Lower leg skin (tissue), 4 donors: Measurements from ENCODE around the gene WDR19. TPM values are rescaled to one million over a fixed set of nuclear protein-coding genes. Genes with fewer than 3 reads are reported as not detected.
"Not testable (repeated sequence)": the region's sequence is repeated elsewhere in the genome, so short reads cannot be mapped to it uniquely, and the experiment has no call there.

Experiments used
- DNase-seq, 2 donors: peaks; one replicate each; pipeline ENCODE4 v3.0.0-alpha.2; 2019; ENCODE audit warnings: low spot score in 2 of 2
- H3K4me3 ChIP-seq: fragments of 200-600 bp; sonication (generic); 2 replicates; pipeline ENCODE4 v1.5.1; 2017; ENCODE audit warnings: mild to moderate bottlenecking, low read depth; ENCODE audit not compliant: poor library complexity, severe bottlenecking
- CTCF ChIP-seq, 3 donors: fragments of 450-650 bp; IDR thresholded peaks; one replicate each; pipeline ENCODE4 v1.5.1; 2016; ENCODE audit warnings: antibody characterized with exemption in 3 of 3, mild to moderate bottlenecking in 3 of 3, moderate library complexity in 2 of 3
- POLR2A ChIP-seq, 2 donors: fragments of 450-650 bp; IDR thresholded peaks; one replicate each; pipeline ENCODE4 v1.6.1; 2016 to 2017; ENCODE audit warnings: antibody characterized with exemption in 2 of 2, mild to moderate bottlenecking in 1 of 2, moderate library complexity in 1 of 2
- WGBS, 2 donors: methylation state at CpG; one replicate each; pipeline ENCODE4 v1.1.5; 2018; 5-methylcytosine and 5-hydroxymethylcytosine counted together
- intact Hi-C: fragments of 100-400 bp; cut with DNase I; formaldehyde crosslinking; loops from one replicate; pipeline ENCODE4 v1.15.0; 2023; ENCODE audit warnings: low total_unique reads
- total RNA-seq, 4 donors: library from RNA; depleted of rRNA; stranded (reverse); fragments of >200 nt; gene quantifications; one replicate each; pipeline ENCODE4 v1.1.0, GENCODE V29; 2016

WDR19 gene
- total RNA-seq, 4 donors from 2014 or later = 16.2 to 49.1 (median 24.6) TPM

DNA sequence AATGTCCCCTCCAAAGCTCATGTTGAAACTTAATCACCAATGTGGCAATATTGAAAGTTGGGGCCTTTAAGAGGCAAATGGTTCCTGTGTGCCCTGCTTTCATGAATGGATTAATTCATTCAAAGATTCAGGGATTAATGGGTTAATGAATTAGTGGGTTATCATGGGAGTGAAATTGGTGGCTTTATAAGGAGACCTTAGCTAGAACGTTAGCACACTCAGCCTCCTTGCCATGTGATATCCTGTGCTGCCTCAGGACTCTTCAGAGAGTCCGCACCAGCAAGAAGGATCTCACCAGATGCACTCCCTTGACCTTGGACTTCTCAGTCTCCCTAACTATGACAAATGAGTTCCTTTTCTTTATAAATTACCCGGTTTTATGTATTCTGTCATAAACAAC is 2.6 kb upstream of the WDR19 start:
- intact Hi-C loops = no loop called here
- DNase-seq = no peak
- no peak overlapping the region for H3K4me3 ChIP-seq
- 54 to 79% methylated on average over 3 of the region's 3 CpGs for WGBS, 2 donors
- no peak for TF ChIP-seq POLR2A (IDR thresholded peaks at IDR 0.05)
- no peak for TF ChIP-seq CTCF (IDR thresholded peaks at IDR 0.05)

- 96 to 99% methylated on average over 17 of the region's 17 CpGs for WGBS, 2 donors
- intact Hi-C loops, H3K4me3 ChIP-seq, DNase-seq: not testable (repeated sequence)
Measured at GRCh38 chr4:39180629-39181028, 1.7 kb upstream of the WDR19 start.

- TF ChIP-seq CTCF (IDR thresholded peaks at IDR 0.05) = no peak
- TF ChIP-seq POLR2A (IDR thresholded peaks at IDR 0.05) = no peak
- 78 to 80% methylated on average over 9 of the region's 9 CpGs for WGBS, 2 donors
- no peak overlapping the region for H3K4me3 ChIP-seq
- DNase-seq = no peak
- intact Hi-C loops = no loop called here
Measured at GRCh38 chr4:39181520-39181904, 817 bp upstream of the WDR19 start.

DNA sequence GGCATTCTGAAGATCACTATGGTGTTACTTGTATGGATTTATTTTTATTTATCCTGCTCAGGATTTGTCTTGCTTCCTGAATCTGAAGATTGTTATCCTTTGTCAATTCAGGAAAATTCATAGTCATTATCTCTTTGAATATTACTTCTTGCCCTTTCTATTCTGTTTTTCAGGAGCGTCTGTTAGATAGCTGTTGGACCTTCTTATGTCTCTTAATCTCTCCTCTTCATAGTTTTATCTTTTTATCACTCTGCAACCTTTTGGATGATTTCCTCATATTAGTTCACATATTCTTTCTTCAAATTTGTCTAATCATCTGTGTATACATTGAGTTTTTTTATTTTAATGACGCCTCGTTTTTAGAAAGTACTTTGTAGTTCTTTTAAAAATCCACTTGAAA is 19.6 kb downstream of the WDR19 start:
- H3K4me3 ChIP-seq = no peak overlapping the region
- no peak for DNase-seq
- intact Hi-C loops = no loop called here
- TF ChIP-seq CTCF (IDR thresholded peaks at IDR 0.05) = no peak
- no peak for TF ChIP-seq POLR2A (IDR thresholded peaks at IDR 0.05)
- WGBS, 2 donors = 97 to 99% methylated on average over 3 of the region's 3 CpGs

DNA sequence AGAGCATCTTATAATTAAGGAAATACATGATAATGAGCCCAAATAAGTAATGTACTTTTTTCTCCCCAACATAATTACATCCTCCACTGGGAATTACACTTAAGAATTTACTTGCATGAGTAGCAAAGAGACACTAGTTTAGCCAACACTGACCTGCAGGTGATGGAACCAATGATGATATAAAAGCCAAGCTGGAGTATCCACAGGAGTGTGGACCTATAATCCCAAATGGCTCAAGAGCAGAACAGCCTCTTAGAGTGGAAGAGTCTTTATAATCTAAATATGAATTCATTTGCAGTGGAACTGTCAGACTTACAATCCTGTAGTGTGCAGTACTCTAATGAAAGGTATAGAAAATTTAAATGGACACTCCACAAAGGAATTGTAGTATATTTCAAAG is 22.2 kb downstream of the WDR19 start:
- no peak for DNase-seq
- intact Hi-C loops = no loop called here
- H3K4me3 ChIP-seq = no peak overlapping the region
- TF ChIP-seq POLR2A (IDR thresholded peaks at IDR 0.05) (no peak), CTCF (IDR thresholded peaks at IDR 0.05) (no peak)

- no peak overlapping the region for H3K4me3 ChIP-seq
- no peak for DNase-seq
- intact Hi-C loops = no loop called here
- 87 to 90% methylated on average over 1 of the region's 1 CpG for WGBS, 2 donors
- no peak for TF ChIP-seq CTCF (IDR thresholded peaks at IDR 0.05)
- TF ChIP-seq POLR2A (IDR thresholded peaks at IDR 0.05) = no peak
Measured at GRCh38 chr4:39205000-39205399, 22.7 kb downstream of the WDR19 start.
